Activated naive CD4-positive, alpha-beta T cell treated with anti-CD3 and anti-CD28 coated beads, Interleukin-2, amount 50 U/mL, for 16 hours (primary cell): ENCODE data around the gene ALG9.

Experiments used
- DNase-seq: peaks from one replicate; pipeline ENCODE4 v3.0.0-alpha.2; 2020

Gene ALG9

DNA sequence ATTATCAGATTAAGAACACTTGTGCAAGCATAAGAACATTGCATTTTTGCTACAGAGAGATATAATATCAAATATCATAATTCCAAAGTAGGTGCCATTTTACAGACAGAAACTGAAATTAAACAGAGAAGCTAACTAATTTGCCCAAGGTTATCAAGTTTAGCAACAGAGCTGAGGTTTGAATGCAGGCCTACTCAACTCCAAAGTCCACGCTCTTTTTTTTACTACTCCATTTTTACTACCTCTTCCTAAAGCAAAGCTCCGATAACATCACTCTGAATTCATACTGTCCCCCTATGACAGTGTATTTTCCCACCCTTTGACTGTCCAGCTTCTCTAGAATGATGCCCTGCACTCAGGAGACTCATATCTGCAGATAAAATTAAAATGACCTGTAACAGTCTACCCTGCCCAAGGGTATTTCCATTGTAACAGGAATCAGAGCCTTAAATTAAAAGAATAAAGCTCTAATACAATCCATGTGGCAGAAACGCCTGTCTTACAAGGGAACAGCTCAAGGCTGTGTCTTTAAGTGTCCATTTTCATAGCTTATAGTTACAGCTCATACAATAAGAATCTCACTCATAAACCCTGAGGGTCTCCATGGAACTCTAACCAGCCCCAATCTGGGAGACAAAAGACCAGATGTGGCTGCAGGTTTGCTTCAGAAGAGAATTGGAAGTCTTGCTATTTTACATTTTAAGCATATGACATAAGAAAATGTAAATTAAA is 36.8 kb downstream of the ALG9 start:
- no peak for DNase-seq

GRCh38 chr11:111833524-111833923 is 37.9 kb downstream of the ALG9 start:
- DNase-seq, result no peak

DNA sequence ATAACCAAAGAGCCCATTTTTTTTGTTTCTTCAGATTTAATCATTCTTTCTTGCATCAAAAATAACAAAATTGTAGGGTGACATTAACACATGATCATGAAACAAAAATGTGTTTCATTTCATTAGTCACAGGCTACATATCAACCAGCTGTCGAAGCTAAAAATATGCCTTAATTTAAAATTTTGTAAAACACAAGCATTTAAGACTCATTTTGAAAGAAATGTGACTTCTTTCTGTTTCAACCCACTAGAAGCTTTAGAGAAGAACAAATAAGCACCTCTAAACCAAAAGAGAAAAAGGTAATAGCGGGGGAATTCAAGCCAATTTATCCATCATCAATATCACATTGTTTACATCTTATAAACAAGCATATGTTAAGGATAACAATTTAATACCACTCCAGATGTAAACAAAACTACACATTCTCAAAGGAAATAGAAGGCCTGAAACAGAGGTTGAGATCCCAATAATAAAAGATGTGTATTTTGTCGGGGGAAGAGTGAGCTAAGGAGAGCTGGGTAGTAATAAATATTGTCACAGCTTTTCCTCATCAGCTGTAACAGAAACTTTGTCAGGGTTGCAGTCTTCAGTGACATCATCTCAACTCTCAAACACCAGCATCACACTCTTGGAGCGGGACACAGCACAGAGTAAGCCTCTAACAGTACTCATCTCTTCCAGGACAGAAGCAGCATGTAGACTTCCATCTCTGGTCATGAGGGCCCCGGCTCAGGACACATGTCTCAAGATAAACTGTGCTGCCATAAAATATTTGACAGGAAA is 42.0 kb downstream of the ALG9 start:
- no peak for DNase-seq

- DNase-seq, result no peak
Observed at GRCh38 chr11:111826322-111826950, 44.9 kb downstream of the ALG9 start.

GRCh38 chr11:111823629-111824028 is 47.8 kb downstream of the ALG9 start:
- DNase-seq, result no peak

DNA sequence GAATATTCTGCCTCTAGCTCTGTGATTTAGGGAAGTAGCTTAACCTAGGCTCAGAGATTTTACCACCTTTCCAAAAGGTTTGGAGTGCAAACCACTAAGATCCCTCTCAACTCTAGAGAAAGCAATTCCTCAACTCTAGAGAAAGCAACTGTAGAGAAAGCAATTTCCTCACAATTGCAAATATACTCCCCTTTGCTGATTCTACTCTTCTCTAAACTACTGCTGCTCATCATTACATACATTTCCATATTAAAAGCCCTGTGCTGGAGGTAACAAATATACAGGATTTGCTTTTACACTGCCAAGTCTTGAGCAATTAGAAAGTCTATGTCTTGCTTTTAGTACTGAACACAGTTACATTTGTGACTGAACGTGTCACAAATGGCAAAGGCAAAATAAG is 48.2 kb downstream of the ALG9 start:
- DNase-seq, result no peak

GRCh38 chr11:111819829-111820237 is 51.5 kb downstream of the ALG9 start:
- no peak for DNase-seq

- DNase-seq, result no peak
Observed at GRCh38 chr11:111819161-111819828, 52.1 kb downstream of the ALG9 start.

DNA sequence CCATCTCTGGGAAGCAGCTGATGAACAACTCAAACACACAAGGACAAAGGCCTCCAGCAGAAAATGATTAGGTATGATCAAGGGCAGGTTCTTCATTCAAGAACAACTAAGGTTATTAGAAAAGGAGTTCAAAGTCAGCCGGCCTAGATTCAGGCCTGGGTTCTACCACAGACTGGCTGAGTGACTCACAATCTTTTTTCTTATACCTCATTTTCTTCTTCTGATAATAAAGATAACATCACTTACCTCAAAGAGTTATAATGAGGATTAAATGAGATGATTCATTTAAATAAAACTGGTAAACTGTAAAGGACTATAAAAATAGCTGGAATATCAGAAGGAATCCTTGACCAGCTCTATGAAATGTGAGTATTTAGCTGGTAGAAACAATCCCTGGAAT is 55.9 kb downstream of the ALG9 start:
- no peak for DNase-seq

GRCh38 chr11:111814557-111815320 is 56.6 kb downstream of the ALG9 start:
- no peak for DNase-seq

DNA sequence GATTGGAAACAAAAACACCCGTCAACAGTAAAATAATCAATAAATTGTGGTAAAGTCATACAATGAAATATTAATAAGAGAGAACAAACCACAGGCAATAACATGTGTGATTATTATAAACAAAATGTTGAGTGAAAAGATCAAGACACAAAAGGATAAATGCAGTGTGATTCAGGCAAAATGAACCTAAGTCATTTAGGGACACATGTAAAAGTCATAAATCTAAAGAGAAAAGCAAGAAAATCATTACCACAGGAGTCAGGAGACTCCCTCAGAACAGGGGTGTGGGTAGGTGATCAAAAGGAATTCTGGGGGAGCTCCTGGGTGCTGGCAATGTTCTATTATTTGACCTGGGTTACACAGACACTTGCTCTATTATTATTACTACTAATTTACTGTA is 57.3 kb downstream of the ALG9 start:
- DNase-seq, result no peak

GRCh38 chr11:111812211-111812610 is 59.2 kb downstream of the ALG9 start:
- no peak for DNase-seq

- DNase-seq, result no peak
Observed at GRCh38 chr11:111811445-111811844, 59.9 kb downstream of the ALG9 start.

GRCh38 chr11:111808834-111809233 is 62.5 kb downstream of the ALG9 start:
- no peak for DNase-seq

- no peak for DNase-seq
Observed at GRCh38 chr11:111808063-111808588, 63.3 kb downstream of the ALG9 start.

GRCh38 chr11:111807076-111807475 is 64.3 kb downstream of the ALG9 start:
- DNase-seq, result no peak

DNA sequence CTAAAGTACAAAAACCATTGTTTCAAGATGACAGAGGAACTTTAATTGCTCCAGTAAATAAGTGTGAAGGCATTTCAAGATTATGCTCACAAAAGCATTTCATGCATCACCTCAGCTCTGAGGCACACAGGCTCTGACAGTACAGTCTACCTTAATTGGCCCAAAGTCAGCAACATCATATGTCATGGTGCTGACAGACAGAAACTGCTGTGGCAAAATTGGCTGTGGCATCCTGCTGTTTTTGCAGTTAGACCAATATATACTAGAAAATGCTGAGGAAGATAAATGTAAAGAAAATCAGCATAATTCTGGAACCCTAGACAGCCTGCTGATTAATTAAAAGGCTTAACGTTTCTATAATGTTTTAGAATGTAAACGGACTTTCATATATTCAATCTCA is 70.2 kb downstream of the ALG9 start:
- DNase-seq, result no peak

DNA sequence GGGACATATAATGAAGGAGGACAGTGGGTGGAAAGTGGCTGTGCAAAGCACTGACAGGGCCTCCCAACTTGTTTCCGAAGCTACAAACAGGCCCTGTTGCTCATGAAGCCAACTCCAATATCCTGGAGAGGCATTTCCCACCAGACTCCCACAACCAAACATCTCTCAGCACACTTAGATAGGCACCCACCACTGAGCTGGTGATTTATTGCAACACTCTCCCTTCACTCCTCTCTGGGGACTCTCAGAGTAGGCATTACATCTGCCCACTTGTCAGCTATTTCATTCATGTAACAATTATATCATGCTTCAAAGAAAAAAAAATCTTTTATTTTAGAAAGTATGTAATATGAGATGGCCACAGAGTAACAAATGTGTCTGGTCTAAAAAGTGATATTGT is 73.1 kb downstream of the ALG9 start:
- DNase-seq, result no peak

DNA sequence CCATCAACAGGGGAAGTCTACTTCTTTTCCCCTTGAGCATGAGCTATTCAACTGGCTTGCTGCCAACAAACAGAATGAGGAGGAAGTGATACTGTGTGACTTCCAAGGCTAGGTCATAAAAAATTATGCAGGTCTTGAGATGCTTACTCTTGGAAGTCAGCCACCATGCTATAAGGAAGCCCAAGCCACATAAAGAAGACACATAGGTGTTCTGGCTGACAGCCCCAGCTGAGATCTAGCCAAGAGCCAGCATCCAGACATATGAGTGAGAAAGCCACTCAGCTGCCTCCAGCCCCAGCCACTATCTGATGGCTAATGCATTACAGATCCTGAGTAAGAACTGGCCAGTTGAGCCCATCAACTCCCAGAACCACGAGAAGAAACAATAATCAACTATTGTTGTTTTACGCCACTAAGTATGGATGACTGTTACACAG is 74.2 kb downstream of the ALG9 start:
- DNase-seq, result no peak

- DNase-seq, result no peak
Observed at GRCh38 chr11:111796696-111797095, 74.7 kb downstream of the ALG9 start.

GRCh38 chr11:111795334-111795985 is 75.9 kb downstream of the ALG9 start:
- DNase-seq, result no peak

DNA sequence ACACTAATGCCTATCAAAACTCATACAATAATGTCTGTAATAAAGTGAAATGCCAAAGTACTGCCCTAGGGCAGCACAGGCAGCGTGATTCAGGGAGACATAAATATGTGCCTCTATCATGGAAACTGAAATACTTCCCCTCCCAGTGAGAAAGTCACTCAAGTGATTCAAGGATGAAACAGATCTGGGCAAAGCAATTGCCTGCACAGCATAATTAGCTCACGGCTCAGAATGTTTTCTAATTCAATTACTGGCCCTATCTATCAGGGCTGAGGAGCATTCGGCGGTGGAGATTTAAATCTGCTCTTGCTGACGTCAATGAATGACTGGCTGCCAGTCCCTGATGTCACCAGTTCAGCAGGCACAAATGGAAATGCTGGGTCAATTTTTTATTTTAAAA is 77.5 kb downstream of the ALG9 start:
- no peak for DNase-seq
